Measurements from ENCODE around the gene PRR18. TPM values are rescaled to one million over a fixed set of nuclear protein-coding genes. Genes with fewer than 3 reads are reported as not detected.

Gene PRR18
- total and polyA plus RNA-seq, 9 of the 15 experiments (the other 6 are each of a cell fraction or from before 2014, with no cell fraction given): not detected

DNA sequence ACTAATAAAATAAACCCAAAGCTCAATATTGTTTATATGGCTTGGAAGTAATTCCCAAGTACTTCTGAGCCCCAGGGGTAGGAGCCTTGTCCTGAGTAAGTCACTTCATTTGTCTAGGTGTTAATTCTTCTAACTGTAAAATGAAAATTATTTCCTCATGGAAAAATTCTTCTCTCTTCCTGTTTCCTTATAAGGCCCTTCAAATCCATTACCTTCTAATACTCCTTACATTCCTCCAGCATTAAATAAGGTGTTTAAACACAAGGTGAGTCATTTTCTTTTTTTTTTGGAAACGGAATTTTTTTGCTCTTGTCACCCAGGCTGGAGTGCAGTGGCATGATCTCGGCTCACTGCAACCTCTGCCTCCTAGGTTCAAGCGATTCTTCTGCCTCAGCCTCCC, 41.9 kb downstream of the PRR18 start:
- H3K27me3 ChIP-seq (ENCODE audit: control insufficient read depth in 2 of 2, insufficient read depth in 2 of 2, low read length in 2 of 2): peaks cover 32 to 59% of the 10 kb centered on the region in 2 experiments
- no peak for DNase-seq (ENCODE audit: extremely low read depth in 1 of 4, low spot score in 3 of 4)
- CTCF ChIA-PET (ENCODE audit: low intra/inter-chr PET ratio): interaction anchor here (0.6 kb wide), 1 partner anchor 11 kb away, joined by 6 read pairs; no protein-coding TSS in a partner anchor
- TF ChIP-seq SIX5 (IDR thresholded peaks at IDR 0.05; ENCODE audit: borderline replicate concordance in 1 of 2, insufficient read depth in 1 of 2, low read depth in 1 of 2, low read length in 2 of 2) (no peak), MYC (IDR thresholded peaks at IDR 0.05; ENCODE audit: low read depth, low read length) (no peak), MYC (CRISPR knock-in tag; IDR thresholded peaks at IDR 0.05; ENCODE audit: borderline replicate concordance, low read depth) (no peak), ZNF507 (tag; conservative IDR thresholded peaks at IDR 0.05) (no peak)
- no peaks in the 10 kb centered on the region for H3K79me2 ChIP-seq (ENCODE audit: control insufficient read depth, insufficient read depth, low read length)
- no peak overlapping the region for H3K4me3 ChIP-seq
- 0 out of 2 replicates have a peak, but pooled peaks cover 6% of the 10 kb centered on the region for H4K20me1 ChIP-seq (replicated peaks; ENCODE audit: control insufficient read depth, insufficient read depth, low read length)
- H3K36me3 ChIP-seq (ENCODE audit: control insufficient read depth, insufficient read depth, low read length): no peaks in the 10 kb centered on the region
- H3K4me2 ChIP-seq (ENCODE audit: insufficient read depth, low read length): no peak overlapping the region
- no peak for FAIRE-seq
- no peak overlapping the region for H3K27ac ChIP-seq (ENCODE audit: extremely low read depth, low read depth, low read length)
- WGBS (ENCODE audit: insufficient coverage, low coverage, missing lambda C conversion rate): 0% methylated on average over 3 of the region's 3 CpGs
- POLR2A ChIA-PET: interaction anchor here (0.6 kb wide), 1 partner anchor 301 kb away, joined by 3 read pairs; no protein-coding TSS in a partner anchor
- no peak overlapping the region for H3K9ac ChIP-seq (ENCODE audit: insufficient read depth in 1 of 2, low read depth in 2 of 2, low read length in 2 of 2)
- no peaks in the 10 kb centered on the region for H3K9me3 ChIP-seq (replicated peaks; ENCODE audit: control insufficient read depth, insufficient read depth, low read depth, low read length)
- no peak for ATAC-seq
- intact Hi-C loops (cut with micrococcal nuclease): no loop called here
- no peak overlapping the region for H2AFZ ChIP-seq (ENCODE audit: low read depth, low read length)
- H3K9me1 ChIP-seq (ENCODE audit: control insufficient read depth, insufficient read depth, low read length): no peaks in the 10 kb centered on the region
- H3K4me1 ChIP-seq (replicated peaks in 1 of 2; ENCODE audit: control insufficient read depth in 2 of 2, insufficient read depth in 2 of 2, low read length in 2 of 2): no peaks in the 10 kb centered on the region
- no TSS peak for BruUV-seq (replicated peaks)
- in situ Hi-C loops (cut with MboI): no loop called here

Measured in K562 (cell line).